Breast epithelium (tissue), 3 donors: ENCODE measurements around the gene SH3D19.

ENCODE experiments used
- CTCF ChIP-seq, 3 donors: fragments of 450-650 bp; IDR thresholded peaks; one replicate each; pipeline ENCODE4 v1.5.1; 2016 to 2017; ENCODE audit warnings: antibody characterized with exemption in 3 of 3, mild to moderate bottlenecking in 3 of 3, moderate library complexity in 3 of 3
- POLR2AphosphoS5 ChIP-seq, 3 donors: sonication (generic); formaldehyde crosslinking; IDR thresholded peaks; one replicate each; pipeline ENCODE4 v1.6.1; 2017; ENCODE audit warnings: antibody characterized with exemption in 3 of 3

- TF ChIP-seq CTCF (IDR thresholded peaks at IDR 0.05) (no peak), POLR2AphosphoS5 (IDR thresholded peaks at IDR 0.05) (no peak)
Measured at GRCh38 chr4:151236036-151236435, 89.4 kb downstream of the SH3D19 start.
